K562 (cell line): Measurements from ENCODE around the gene NDUFB7. TPM values are rescaled to one million over a fixed set of nuclear protein-coding genes. Genes with fewer than 3 reads are reported as not detected.

Experiments used
- KDM4B ChIP-seq, 2 experiments: fragments of 450-650 bp in 1 of 2; sonication (generic) in 1 of 2; IDR thresholded peaks; 2 replicates each; pipeline ENCODE4 v1.6.1; 2016 to 2017; ENCODE audit warnings: borderline replicate concordance in 2 of 2, antibody characterized with exemption in 1 of 2, low read depth in 1 of 2, mild to moderate bottlenecking in 1 of 2
- LCOR ChIP-seq: sonication (generic); formaldehyde crosslinking; IDR thresholded peaks from 2 replicates; pipeline ENCODE4 v1.8.0; 2022; ENCODE audit warnings: mild to moderate bottlenecking, missing genetic modification reagents
- MAZ ChIP-seq, 2 experiments: fragments of 450-650 bp in 1 of 2; sonication (generic) in 1 of 2; formaldehyde crosslinking; IDR thresholded peaks in 1 of 2; conservative IDR thresholded peaks in 1 of 2; 2 replicates each; pipeline versions ENCODE4 v1.4.0 to v1.5.0; 2020; ENCODE audit warnings: mild to moderate bottlenecking in 1 of 2, missing genetic modification reagents in 1 of 2
- NCOA1 ChIP-seq: fragments of 450-650 bp; IDR thresholded peaks from 2 replicates; pipeline ENCODE4 v1.6.1; 2016; ENCODE audit warnings: low read depth
- XRCC3 ChIP-seq: fragments of 450-650 bp; IDR thresholded peaks from 2 replicates; pipeline ENCODE4 v1.6.1; 2017; ENCODE audit warnings: mild to moderate bottlenecking, moderate library complexity
- ZFX ChIP-seq: sonication (generic); formaldehyde crosslinking; IDR thresholded peaks from 2 replicates; pipeline ENCODE4 v1.8.0; 2022; ENCODE audit warnings: mild to moderate bottlenecking, missing genetic modification reagents, moderate library complexity
- polyA plus RNA-seq, 8 experiments: library from polyadenylated mRNA; depleted of rRNA in 4 of 8; stranded (reverse) in 5 of 8; unstranded in 3 of 8; fragments of >200 nt; fragmentation: Nextera tagmentation in 2 of 8; fragmentation: Illumina TruSeq in 1 of 8; extraction: Ambion mirVana in 2 of 8; extraction: Trizol in 1 of 8; gene quantifications; 2 replicates each; pipeline versions ENCODE4 v1.2.1 to v1.2.3, GENCODE V29; 2011 to 2014; ENCODE audit warnings: inconsistent platforms in 1 of 8, missing spikeins in 1 of 8
- total RNA-seq, 7 experiments: library from RNA; depleted of rRNA in 6 of 7; stranded (reverse); fragments of >200 nt in 6 of 7; fragmentation: Illumina TruSeq in 2 of 7; extraction: Trizol in 2 of 7; gene quantifications; 2 replicates each; pipeline versions ENCODE4 v1.2.1 to v1.2.3, GENCODE V29; 2011 to 2021; ENCODE audit warnings: low replicate concordance in 1 of 7
- TF ChIP-seq, protein P1 (sequence below): fragments of 250-450 bp; sonication (Bioruptor Pico); IDR thresholded peaks from 2 replicates; pipeline ENCODE4 v1.4.0; 2020
- TF ChIP-seq, protein P2 (sequence below): sonication (generic); formaldehyde crosslinking; IDR thresholded peaks from 2 replicates; pipeline ENCODE4 v1.8.1; 2022; ENCODE audit warnings: missing genetic modification reagents

Gene NDUFB7
- total and polyA plus RNA-seq, 9 of the 15 experiments (the other 6 are each of a cell fraction or from before 2014, with no cell fraction given), result 14.9 to 842 (median 137) TPM

DNA sequence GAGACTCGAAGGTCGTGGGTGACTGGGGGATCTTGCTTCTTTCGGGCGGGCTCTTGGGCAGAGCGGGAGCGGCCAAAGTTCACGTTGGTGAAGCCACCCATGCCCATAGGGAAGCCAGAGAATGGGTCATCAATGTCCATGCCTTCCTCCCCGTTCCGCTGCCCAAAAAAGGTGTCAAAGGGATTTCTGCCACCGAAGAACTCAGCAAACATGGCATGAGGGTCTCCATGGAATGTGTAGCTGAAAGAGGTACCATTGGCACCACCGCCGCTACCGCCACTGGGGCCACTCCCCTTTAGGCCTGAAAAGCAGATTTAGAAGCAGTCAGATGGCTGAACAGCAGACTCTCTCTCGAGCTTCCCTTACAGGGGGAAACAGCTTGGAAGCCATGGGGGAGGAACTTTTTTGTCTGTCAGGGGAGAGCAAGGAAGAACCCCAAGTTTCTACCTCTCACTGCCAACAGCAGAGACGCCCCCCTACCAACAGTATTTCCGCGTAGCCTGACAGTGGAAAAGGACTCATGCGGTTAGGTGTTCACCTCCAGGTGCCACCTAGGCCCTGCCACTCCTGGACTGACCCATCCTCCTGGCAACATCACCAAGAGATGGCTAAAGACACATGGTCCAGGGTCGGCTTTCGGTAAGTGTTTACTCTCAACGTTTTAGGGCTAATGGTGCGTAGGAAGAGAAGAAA, 55.0 kb downstream of the NDUFB7 start (continued):
- peak; percentile 28; the same call in 1 of the 2 replicates for TF ChIP-seq ZFX (CRISPR knock-in tag)
- TF ChIP-seq MAZ (CRISPR knock-in tag; conservative IDR thresholded peaks at IDR 0.05 in 1 of 2, IDR thresholded peaks at IDR 0.05 in 1 of 2), result peak in 1 of 2 experiments; percentile 29; a peak in 1 of 4 replicates
- TF ChIP-seq KDM4B (IDR thresholded peaks at IDR 0.05; ENCODE audit: borderline replicate concordance in 2 of 2, low read depth in 1 of 2), result 0 out of 4 replicates have a peak, but pooled peaks of 1 of the 2 experiments have one; percentile 45
- no peak for TF ChIP-seq XRCC3
- TF ChIP-seq, protein P1, sequence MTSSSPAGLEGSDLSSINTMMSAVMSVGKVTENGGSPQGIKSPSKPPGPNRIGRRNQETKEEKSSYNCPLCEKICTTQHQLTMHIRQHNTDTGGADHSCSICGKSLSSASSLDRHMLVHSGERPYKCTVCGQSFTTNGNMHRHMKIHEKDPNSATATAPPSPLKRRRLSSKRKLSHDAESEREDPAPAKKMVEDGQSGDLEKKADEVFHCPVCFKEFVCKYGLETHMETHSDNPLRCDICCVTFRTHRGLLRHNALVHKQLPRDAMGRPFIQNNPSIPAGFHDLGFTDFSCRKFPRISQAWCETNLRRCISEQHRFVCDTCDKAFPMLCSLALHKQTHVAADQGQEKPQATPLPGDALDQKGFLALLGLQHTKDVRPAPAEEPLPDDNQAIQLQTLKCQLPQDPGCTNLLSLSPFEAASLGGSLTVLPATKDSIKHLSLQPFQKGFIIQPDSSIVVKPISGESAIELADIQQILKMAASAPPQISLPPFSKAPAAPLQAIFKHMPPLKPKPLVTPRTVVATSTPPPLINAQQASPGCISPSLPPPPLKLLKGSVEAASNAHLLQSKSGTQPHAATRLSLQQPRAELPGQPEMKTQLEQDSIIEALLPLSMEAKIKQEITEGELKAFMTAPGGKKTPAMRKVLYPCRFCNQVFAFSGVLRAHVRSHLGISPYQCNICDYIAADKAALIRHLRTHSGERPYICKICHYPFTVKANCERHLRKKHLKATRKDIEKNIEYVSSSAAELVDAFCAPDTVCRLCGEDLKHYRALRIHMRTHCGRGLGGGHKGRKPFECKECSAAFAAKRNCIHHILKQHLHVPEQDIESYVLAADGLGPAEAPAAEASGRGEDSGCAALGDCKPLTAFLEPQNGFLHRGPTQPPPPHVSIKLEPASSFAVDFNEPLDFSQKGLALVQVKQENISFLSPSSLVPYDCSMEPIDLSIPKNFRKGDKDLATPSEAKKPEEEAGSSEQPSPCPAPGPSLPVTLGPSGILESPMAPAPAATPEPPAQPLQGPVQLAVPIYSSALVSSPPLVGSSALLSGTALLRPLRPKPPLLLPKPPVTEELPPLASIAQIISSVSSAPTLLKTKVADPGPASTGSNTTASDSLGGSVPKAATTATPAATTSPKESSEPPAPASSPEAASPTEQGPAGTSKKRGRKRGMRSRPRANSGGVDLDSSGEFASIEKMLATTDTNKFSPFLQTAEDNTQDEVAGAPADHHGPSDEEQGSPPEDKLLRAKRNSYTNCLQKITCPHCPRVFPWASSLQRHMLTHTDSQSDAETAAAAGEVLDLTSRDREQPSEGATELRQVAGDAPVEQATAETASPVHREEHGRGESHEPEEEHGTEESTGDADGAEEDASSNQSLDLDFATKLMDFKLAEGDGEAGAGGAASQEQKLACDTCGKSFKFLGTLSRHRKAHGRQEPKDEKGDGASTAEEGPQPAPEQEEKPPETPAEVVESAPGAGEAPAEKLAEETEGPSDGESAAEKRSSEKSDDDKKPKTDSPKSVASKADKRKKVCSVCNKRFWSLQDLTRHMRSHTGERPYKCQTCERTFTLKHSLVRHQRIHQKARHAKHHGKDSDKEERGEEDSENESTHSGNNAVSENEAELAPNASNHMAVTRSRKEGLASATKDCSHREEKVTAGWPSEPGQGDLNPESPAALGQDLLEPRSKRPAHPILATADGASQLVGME, result peak; percentile 35; the same call in 1 of the 2 replicates
- TF ChIP-seq, protein P2, sequence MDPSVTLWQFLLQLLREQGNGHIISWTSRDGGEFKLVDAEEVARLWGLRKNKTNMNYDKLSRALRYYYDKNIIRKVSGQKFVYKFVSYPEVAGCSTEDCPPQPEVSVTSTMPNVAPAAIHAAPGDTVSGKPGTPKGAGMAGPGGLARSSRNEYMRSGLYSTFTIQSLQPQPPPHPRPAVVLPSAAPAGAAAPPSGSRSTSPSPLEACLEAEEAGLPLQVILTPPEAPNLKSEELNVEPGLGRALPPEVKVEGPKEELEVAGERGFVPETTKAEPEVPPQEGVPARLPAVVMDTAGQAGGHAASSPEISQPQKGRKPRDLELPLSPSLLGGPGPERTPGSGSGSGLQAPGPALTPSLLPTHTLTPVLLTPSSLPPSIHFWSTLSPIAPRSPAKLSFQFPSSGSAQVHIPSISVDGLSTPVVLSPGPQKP (CRISPR knock-in tag), result no peak
- 0 out of 2 replicates have a peak, but pooled peaks have one; percentile 1 for TF ChIP-seq LCOR (CRISPR knock-in tag)
- TF ChIP-seq NCOA1, result no peak
